Mucosa of descending colon (tissue), 3 donors: ENCODE data around the gene LRRC8E. TPM values are rescaled to one million over a fixed set of nuclear protein-coding genes. Genes with fewer than 3 reads are reported as not detected.
A peak's percentile ranks its signal among the peaks of the same experiment; 100 is the strongest.

Source experiments
- ATAC-seq: fragments of 200-7000 bp; cut with Tn5 transposase; one replicate; pipeline ENCODE4 v1.9.1; 2020; ENCODE audit warnings: mild to moderate bottlenecking, moderate library complexity
- DNase-seq, 3 donors: peaks; one replicate each; pipeline ENCODE4 v3.0.0-alpha.2; 2020
- H3K36me3 ChIP-seq: fragments of 200-600 bp; one replicate; pipeline ENCODE4 v1.8.0; 2021; ENCODE audit warnings: low read depth, mild to moderate bottlenecking
- H3K4me1 ChIP-seq: fragments of 200-600 bp; one replicate; pipeline ENCODE4 v1.8.0; 2021; ENCODE audit warnings: low read depth, mild to moderate bottlenecking
- H3K4me3 ChIP-seq: fragments of 200-600 bp; one replicate; pipeline ENCODE4 v1.8.0; 2021; ENCODE audit warnings: mild to moderate bottlenecking
- H3K9me3 ChIP-seq: fragments of 200-600 bp; one replicate; pipeline ENCODE4 v1.8.0; 2021; ENCODE audit warnings: mild to moderate bottlenecking
- CTCF ChIP-seq: fragments of 200-600 bp; IDR thresholded peaks from one replicate; pipeline ENCODE4 v1.8.0; 2022; ENCODE audit warnings: antibody characterized with exemption, mild to moderate bottlenecking
- intact Hi-C, 2 donors: fragments of 100-400 bp; cut with DNase I in 1 of 2; cut with micrococcal nuclease in 1 of 2; formaldehyde crosslinking; loops; one replicate each; pipeline versions ENCODE4 v1.11.0 to v1.11.1; 2022; cut with DNase I, micrococcal nuclease
- total RNA-seq, 3 donors: library from RNA; stranded (reverse); fragmentation: NEBNext Ultra II Directional in 2 of 3; extraction: Animal tissue kit (Norgen Biotek cat#: 25700) in 2 of 3; gene quantifications; one replicate each; pipeline versions ENCODE4 v1.2.1 to v1.2.4, GENCODE V29; 2021 to 2023
- donor health status: DM: no; HTN: no; CAD: no; lungs with moderate emphysema.
- donor health status: DM: no; HTN: no; CAD: no.
- donor health status: DM: no; HTN: yes; CAD: no.

LRRC8E gene
- total RNA-seq, 3 donors from 2014 or later = 0.32 to 1.5 (median 1.3) TPM

- Histone ChIP-seq H3K4me3 (no peak overlapping the region), H3K4me1 (peaks cover 18% of the 10 kb centered on the region), H3K9me3 (no peaks in the 10 kb centered on the region), H3K36me3 (no peaks in the 10 kb centered on the region)
- intact Hi-C loops = no loop called here
- no peak for DNase-seq
- ATAC-seq = no peak
- TF ChIP-seq CTCF = no peak
Observed at GRCh38 chr19:7860714-7861618, 27.3 kb upstream of the LRRC8E start.

DNA sequence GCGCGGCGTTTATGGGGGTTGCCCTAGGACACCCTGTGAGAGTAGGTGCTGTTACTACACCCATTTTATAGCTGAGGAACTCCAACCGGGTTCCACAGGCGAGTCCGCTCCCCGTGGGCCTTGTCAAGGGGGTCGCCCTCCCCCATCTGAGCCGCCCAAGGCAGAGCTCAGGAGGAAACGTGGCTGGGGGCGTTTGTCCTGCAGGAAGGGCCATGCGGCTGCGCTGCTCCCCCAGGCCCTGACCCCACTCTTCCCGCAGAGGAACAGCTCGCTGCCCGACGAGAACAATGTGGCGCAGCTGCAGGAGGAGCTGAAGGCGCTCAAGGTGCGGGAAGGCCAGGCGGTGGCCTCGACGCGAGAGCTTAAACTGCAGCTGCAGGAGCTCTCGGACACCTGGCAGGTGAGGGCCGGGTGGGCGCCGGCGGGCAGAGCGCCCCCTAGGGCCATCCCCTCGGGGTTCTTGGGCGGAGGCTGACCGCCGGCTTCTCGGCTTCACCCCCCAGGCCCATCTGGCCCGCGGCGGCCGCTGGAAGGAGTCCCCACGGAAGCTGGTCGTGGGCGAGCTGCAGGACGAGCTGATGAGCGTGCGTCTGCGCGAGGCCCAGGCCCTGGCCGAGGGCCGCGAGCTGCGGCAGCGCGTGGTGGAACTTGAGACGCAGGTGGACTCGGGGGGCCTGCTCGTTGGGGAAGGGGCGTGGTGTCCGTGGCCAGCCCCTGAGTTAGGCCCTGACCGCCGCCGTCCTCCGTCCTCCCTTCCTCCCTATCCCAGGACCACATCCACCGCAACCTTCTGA, 26.5 kb upstream of the LRRC8E start:
- DNase-seq (peak in 1 of 3 donors; percentile 51), ATAC-seq (peak; percentile 2)
- no peak overlapping the region for H3K4me3 ChIP-seq
- peaks cover 18% of the 10 kb centered on the region for H3K4me1 ChIP-seq
- intact Hi-C loops = no loop called here
- no peak for TF ChIP-seq CTCF
- no peaks in the 10 kb centered on the region for H3K36me3 ChIP-seq
- no peaks in the 10 kb centered on the region for H3K9me3 ChIP-seq

DNA sequence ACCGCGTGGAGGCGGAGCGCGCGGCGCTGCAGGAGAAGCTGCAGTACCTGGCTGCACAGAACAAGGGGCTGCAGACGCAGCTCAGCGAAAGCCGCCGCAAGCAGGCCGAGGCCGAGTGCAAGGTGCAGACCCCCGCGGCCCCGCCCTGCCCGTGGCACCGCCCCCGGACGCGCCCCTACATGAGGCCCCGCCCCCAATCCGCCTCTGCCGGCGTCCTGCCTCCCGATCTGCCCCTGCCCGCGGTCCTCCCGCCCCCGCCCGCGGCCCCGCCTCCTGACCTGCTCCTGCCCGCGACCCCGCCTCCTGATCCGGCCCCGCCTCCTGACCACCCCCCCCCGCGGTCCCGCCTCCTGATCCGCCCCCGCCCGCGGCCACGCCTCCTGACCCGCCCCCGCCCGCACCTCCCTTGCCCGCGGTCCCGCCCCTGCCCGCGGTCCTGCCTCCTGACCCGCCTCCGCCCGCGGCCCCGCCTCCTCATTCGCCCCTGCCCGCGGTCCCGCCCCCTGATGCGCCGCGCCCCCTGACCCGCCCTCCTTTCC, 25.8 kb upstream of the LRRC8E start:
- no peak for TF ChIP-seq CTCF
- Histone ChIP-seq H3K4me1 (peaks cover 18% of the 10 kb centered on the region), H3K36me3 (no peaks in the 10 kb centered on the region), H3K9me3 (no peaks in the 10 kb centered on the region), H3K4me3 (no peak overlapping the region)
- DNase-seq (peak; percentile 83 to 88 (median 87)), ATAC-seq (peak; percentile 85)
- intact Hi-C loops = no loop called here

- intact Hi-C loops = no loop called here
- Histone ChIP-seq H3K9me3 (no peaks in the 10 kb centered on the region), H3K36me3 (no peaks in the 10 kb centered on the region), H3K4me1 (peaks cover 23% of the 10 kb centered on the region), H3K4me3 (no peak overlapping the region)
- ATAC-seq (peak; percentile 16), DNase-seq (peak in 2 of 3 donors; percentile 56 to 58)
- no peak for TF ChIP-seq CTCF
Observed at GRCh38 chr19:7863157-7863970, 24.9 kb upstream of the LRRC8E start.
